CD4-positive, alpha-beta T cell (primary cell): ENCODE measurements around the gene INSIG1. TPM values are rescaled to one million over a fixed set of nuclear protein-coding genes. Genes with fewer than 3 reads are reported as not detected.

Source experiments
- ATAC-seq: fragments of 200-7000 bp; cut with Tn5 transposase; one replicate; pipeline ENCODE4 v1.10.0; 2022; ENCODE audit warnings: mild to moderate bottlenecking; ENCODE audit not compliant: poor library complexity
- CTCF ChIA-PET: fragments of 350-600 bp; sonication (Branson Sonifier 250); formaldehyde crosslinking; loops from one replicate; lab custom pipeline; 2021; ENCODE audit warnings: antibody characterized with exemption, inconsistent platforms; lab: Charles Lee
- POLR2A ChIA-PET: fragments of 350-600 bp; sonication (Branson Sonifier 250); formaldehyde crosslinking; loops from one replicate; lab custom pipeline; 2021; ENCODE audit warnings: antibody characterized with exemption, inconsistent platforms; lab: Charles Lee
- DNase-seq, 14 experiments: peaks; one replicate each; pipeline ENCODE4 v3.0.0-alpha.2; 2013 to 2020; ENCODE audit warnings: mixed read lengths in 2 of 14
- H3K27ac ChIP-seq, 2 donors: one replicate each; pipeline versions ENCODE4 v1.5.1 to v1.7.0; 2013; ENCODE audit warnings: low read length in 2 of 2, low read depth in 1 of 2, mild to moderate bottlenecking in 1 of 2
- H3K27me3 ChIP-seq, 2 experiments: 1 replicate in 1 of 2; 2 replicates in 1 of 2; pipeline versions ENCODE4 v1.6.1 to v1.7.0; 2013; ENCODE audit warnings: low read length in 2 of 2, control low read depth in 1 of 2, mild to moderate bottlenecking in 1 of 2, moderate library complexity in 1 of 2; ENCODE audit not compliant: insufficient read depth in 2 of 2, control insufficient read depth in 1 of 2
- H3K36me3 ChIP-seq: one replicate; pipeline ENCODE4 v1.6.1; 2013; ENCODE audit warnings: low read length, control low read depth; ENCODE audit not compliant: insufficient read depth
- H3K4me1 ChIP-seq: one replicate; pipeline ENCODE4 v1.6.1; 2013; ENCODE audit warnings: low read length, control low read depth; ENCODE audit not compliant: insufficient read depth
- H3K4me3 ChIP-seq: one replicate; pipeline ENCODE4 v1.5.1; 2013; ENCODE audit warnings: mild to moderate bottlenecking, low read length, moderate library complexity
- H3K9me3 ChIP-seq, 2 experiments: 1 replicate in 1 of 2; 2 replicates in 1 of 2; pipeline versions ENCODE4 v1.6.1 to v1.7.0; 2013; ENCODE audit warnings: low read length in 2 of 2, mild to moderate bottlenecking in 2 of 2, control low read depth in 1 of 2, moderate library complexity in 1 of 2; ENCODE audit not compliant: control insufficient read depth in 1 of 2, insufficient read depth in 1 of 2
- H3K27ac Mint-ChIP-seq: one replicate; pipeline ENCODE4 v1.8.0; 2020; ENCODE audit warnings: mixed read lengths
- H3K27me3 Mint-ChIP-seq: one replicate; pipeline ENCODE4 v1.8.0; 2021; ENCODE audit warnings: mixed read lengths
- H3K36me3 Mint-ChIP-seq: one replicate; pipeline ENCODE4 v1.8.0; 2021; ENCODE audit warnings: low read depth, mixed read lengths
- H3K4me1 Mint-ChIP-seq: one replicate; pipeline ENCODE4 v1.8.0; 2021; ENCODE audit warnings: low read depth, mixed read lengths
- H3K4me3 Mint-ChIP-seq: one replicate; pipeline ENCODE4 v1.8.0; 2020; ENCODE audit warnings: mild to moderate bottlenecking, mixed read lengths
- H3K9me3 Mint-ChIP-seq: one replicate; pipeline ENCODE4 v1.8.0; 2020; ENCODE audit warnings: mixed read lengths
- CTCF ChIP-seq: fragments of 200-600 bp; IDR thresholded peaks from one replicate; pipeline ENCODE4 v1.8.0; 2022; ENCODE audit warnings: antibody characterized with exemption, mild to moderate bottlenecking
- intact Hi-C, 2 experiments: fragments of 100-400 bp; cut with DNase I in 1 of 2; cut with micrococcal nuclease in 1 of 2; formaldehyde crosslinking; loops; one replicate each; pipeline versions ENCODE4 v1.15.1 to v1.9.0; 2023 to 2025; cut with DNase I, micrococcal nuclease
- total RNA-seq, 174 experiments: library from RNA in 2 of 174; stranded (reverse) in 2 of 174; gene quantifications; one replicate each; pipeline ENCODE4 v1.2.3 and lab custom pipeline; 2021 to 2026

The INSIG1 gene
- total RNA-seq, 2 experiments from 2014 or later = 58.1 to 60.9 TPM

- TF ChIP-seq CTCF = no peak
- intact Hi-C loops = no loop called here
- no peak for ATAC-seq
- Mint-ChIP-seq H3K9me3 (no peaks in the 10 kb centered on the region), H3K4me1 (no peaks in the 10 kb centered on the region), H3K27me3 (peaks cover 13% of the 10 kb centered on the region), H3K36me3 (no peaks in the 10 kb centered on the region), H3K27ac (no peak overlapping the region), H3K4me3 (no peak overlapping the region)
- no peak for DNase-seq
- ChIA-PET POLR2A (interaction anchor here (0.8 kb wide), 1 partner anchor 19 kb away, joined by 3 read pairs; no protein-coding TSS in a partner anchor), CTCF (interaction anchor here (1.2 kb wide), 1 partner anchor 68 kb away, joined by 3 read pairs; no protein-coding TSS in a partner anchor)
- Histone ChIP-seq H3K4me1 (no peaks in the 10 kb centered on the region), H3K9me3 (no peaks in the 10 kb centered on the region), H3K27me3 (peaks cover 0 to 3% of the 10 kb centered on the region in 2 experiments), H3K4me3 (no peak overlapping the region), H3K27ac (no peak overlapping the region), H3K36me3 (no peaks in the 10 kb centered on the region)
Measured at GRCh38 chr7:155277385-155277994, 20.2 kb upstream of the INSIG1 start.

GRCh38 chr7:155278921-155279320 is 18.8 kb upstream of the INSIG1 start:
- Mint-ChIP-seq H3K9me3 (no peaks in the 10 kb centered on the region), H3K4me1 (no peaks in the 10 kb centered on the region), H3K27ac (no peak overlapping the region), H3K27me3 (peaks cover 13% of the 10 kb centered on the region), H3K4me3 (no peak overlapping the region), H3K36me3 (no peaks in the 10 kb centered on the region)
- no peaks in the 10 kb centered on the region for H3K9me3 ChIP-seq
- POLR2A ChIA-PET = no interaction called here
- TF ChIP-seq CTCF = no peak
- H3K27me3 ChIP-seq = no peaks in the 10 kb centered on the region
- no peak overlapping the region for H3K27ac ChIP-seq
- DNase-seq (no peak), ATAC-seq (no peak)
- H3K4me3 ChIP-seq = no peak overlapping the region
- intact Hi-C loops = no loop called here
- no peaks in the 10 kb centered on the region for H3K4me1 ChIP-seq
- H3K36me3 ChIP-seq = no peaks in the 10 kb centered on the region
- CTCF ChIA-PET = interaction anchor here (0.6 kb wide), 1 partner anchor 99 kb away, joined by 3 read pairs; no protein-coding TSS in a partner anchor

- Mint-ChIP-seq H3K36me3 (no peaks in the 10 kb centered on the region), H3K4me1 (no peaks in the 10 kb centered on the region), H3K9me3 (no peaks in the 10 kb centered on the region), H3K4me3 (no peak overlapping the region), H3K27me3 (peaks cover 13% of the 10 kb centered on the region), H3K27ac (no peak overlapping the region)
- Histone ChIP-seq H3K27me3 (no peaks in the 10 kb centered on the region), H3K9me3 (no peaks in the 10 kb centered on the region), H3K4me1 (peaks cover 1% of the 10 kb centered on the region), H3K27ac (no peak overlapping the region), H3K36me3 (no peaks in the 10 kb centered on the region), H3K4me3 (no peak overlapping the region)
- no peak for DNase-seq
- no peak for TF ChIP-seq CTCF
- ChIA-PET CTCF (no interaction called here), POLR2A (no interaction called here)
- intact Hi-C loops = no loop called here
- ATAC-seq = no peak
Measured at GRCh38 chr7:155279787-155280445, 17.8 kb upstream of the INSIG1 start.
